CD4-positive, alpha-beta T cell treated with Interleukin-1 beta for 1 hour (primary cell): ENCODE results near the gene ETV1.

ENCODE experiments used
- DNase-seq, 2 donors: peaks; one replicate each; pipeline ENCODE4 v3.0.0-alpha.2; 2020 to 2022

Gene ETV1

GRCh38 chr7:13984831-13985685 lies 4.4 kb downstream of the ETV1 start:
- no peak for DNase-seq

- no peak for DNase-seq
Observed at GRCh38 chr7:13984061-13984460, 5.4 kb downstream of the ETV1 start.

- no peak for DNase-seq
Observed at GRCh38 chr7:13982940-13983677, 6.4 kb downstream of the ETV1 start.

GRCh38 chr7:13981070-13981469 lies 8.4 kb downstream of the ETV1 start:
- DNase-seq = no peak

GRCh38 chr7:13980474-13980873 lies 9.0 kb downstream of the ETV1 start:
- no peak for DNase-seq

GRCh38 chr7:13979671-13980435 lies 9.6 kb downstream of the ETV1 start:
- DNase-seq = no peak

- no peak for DNase-seq
Observed at GRCh38 chr7:13976594-13976993, 12.9 kb downstream of the ETV1 start.

GRCh38 chr7:13965077-13965476 lies 24.4 kb downstream of the ETV1 start:
- no peak for DNase-seq

GRCh38 chr7:13963925-13964324 lies 25.5 kb downstream of the ETV1 start:
- DNase-seq = no peak

- no peak for DNase-seq
Observed at GRCh38 chr7:13955494-13955893, 34.0 kb downstream of the ETV1 start.

GRCh38 chr7:13953368-13953767 lies 36.1 kb downstream of the ETV1 start:
- no peak for DNase-seq

GRCh38 chr7:13952921-13953320 lies 36.5 kb downstream of the ETV1 start:
- DNase-seq = no peak

- no peak for DNase-seq
Observed at GRCh38 chr7:13949939-13950338, 39.5 kb downstream of the ETV1 start.

- DNase-seq = no peak
Observed at GRCh38 chr7:13949445-13949844, 40.0 kb downstream of the ETV1 start.

GRCh38 chr7:13948019-13948801 lies 41.3 kb downstream of the ETV1 start:
- no peak for DNase-seq

GRCh38 chr7:13947535-13947934 lies 41.9 kb downstream of the ETV1 start:
- DNase-seq = no peak

GRCh38 chr7:13946181-13946580 lies 43.3 kb downstream of the ETV1 start:
- no peak for DNase-seq

- no peak for DNase-seq
Observed at GRCh38 chr7:13945670-13946069, 43.8 kb downstream of the ETV1 start.

GRCh38 chr7:13933536-13933935 lies 55.9 kb downstream of the ETV1 start:
- DNase-seq = no peak

- no peak for DNase-seq
Observed at GRCh38 chr7:13933091-13933490, 56.4 kb downstream of the ETV1 start.

GRCh38 chr7:13932131-13932530 lies 57.3 kb downstream of the ETV1 start:
- DNase-seq = no peak

GRCh38 chr7:13921062-13921461 lies 68.4 kb downstream of the ETV1 start:
- no peak for DNase-seq
